Measurements from ENCODE around the gene RPS6KA4. TPM values are rescaled to one million over a fixed set of nuclear protein-coding genes. Genes with fewer than 3 reads are reported as not detected.

The RPS6KA4 gene
- total and polyA plus RNA-seq, 2 of the 13 experiments (the other 11 are each of a cell fraction or from before 2014, with no cell fraction given): 8.9 to 14.2 TPM

- TF ChIP-seq MEF2D (CRISPR knock-in tag; IDR thresholded peaks at IDR 0.05): peak; percentile 59; the same call in 1 of the 2 replicates
- no peak; the same call in 1 of the 2 replicates for TF ChIP-seq ZNF136 (CRISPR knock-in tag; IDR thresholded peaks at IDR 0.05; ENCODE audit: low read depth)
- TF ChIP-seq ZNF317 (CRISPR knock-in tag; IDR thresholded peaks at IDR 0.05): peak; percentile 66; the same call in 1 of the 2 replicates
- no peak for TF ChIP-seq ZFP62 (CRISPR knock-in tag; IDR thresholded peaks at IDR 0.05)
- TF ChIP-seq ZNF761 (CRISPR knock-in tag; conservative IDR thresholded peaks at IDR 0.05): no peak
- TF ChIP-seq ZBTB38 (CRISPR knock-in tag; IDR thresholded peaks at IDR 0.05): peak; percentile 37; the same call in 1 of the 2 replicates
- TF ChIP-seq ZNF333 (CRISPR knock-in tag; IDR thresholded peaks at IDR 0.05; ENCODE audit: borderline replicate concordance): 0 out of 2 replicates have a peak, but pooled peaks have one; percentile 37
- peak; percentile 52; the same call in 1 of the 2 replicates for TF ChIP-seq SALL1 (CRISPR knock-in tag; IDR thresholded peaks at IDR 0.05)
- TF ChIP-seq ZNF878 (CRISPR knock-in tag; IDR thresholded peaks at IDR 0.05): peak; percentile 77; the same call in 1 of the 2 replicates
- no peak for TF ChIP-seq NONO (IDR thresholded peaks at IDR 0.05)
- TF ChIP-seq NONO (CRISPR knock-in tag; conservative IDR thresholded peaks at IDR 0.05): no peak; the same call in 1 of the 2 replicates
- no peak for TF ChIP-seq ZBTB49 (CRISPR knock-in tag; IDR thresholded peaks at IDR 0.05; ENCODE audit: borderline replicate concordance)
- TF ChIP-seq E2F2 (CRISPR knock-in tag; IDR thresholded peaks at IDR 0.05; ENCODE audit: borderline replicate concordance): no peak; the same call in 1 of the 2 replicates
- no peak; the same call in 1 of the 2 replicates for TF ChIP-seq ZBTB2 (CRISPR knock-in tag; IDR thresholded peaks at IDR 0.05; ENCODE audit: low read depth)
- peak; percentile 57; the same call in 1 of the 2 replicates for TF ChIP-seq ZNF740 (CRISPR knock-in tag; IDR thresholded peaks at IDR 0.05)
- TF ChIP-seq POGZ (CRISPR knock-in tag; IDR thresholded peaks at IDR 0.05): peak; percentile 63
- TF ChIP-seq ZNF879 (CRISPR knock-in tag; IDR thresholded peaks at IDR 0.05): no peak
- no peak for TF ChIP-seq ARNT (IDR thresholded peaks at IDR 0.05)
These were observed 41.5 kb upstream of the RPS6KA4 start, which contains the start of gene TRMT112 (continued) for GRCh38 chr11:64317325-64317960.
